WTC11 (cell line): ENCODE measurements around the gene GRB10. TPM values are rescaled to one million over a fixed set of nuclear protein-coding genes. Genes with fewer than 3 reads are reported as not detected.

ENCODE experiments used
- ATAC-seq: fragments of 200-7000 bp; cut with Tn5 transposase; 2 replicates; pipeline ENCODE4 v1.10.0; 2021; ENCODE audit warnings: mild to moderate bottlenecking, moderate library complexity
- CTCF ChIA-PET: fragments of 300-600 bp; sonication (Branson Sonifier 250); formaldehyde crosslinking; loops from one replicate; lab custom pipeline; 2021; ENCODE audit warnings: antibody characterized with exemption; lab: Charles Lee
- POLR2A ChIA-PET: fragments of 350-600 bp; sonication (Branson Sonifier 250); formaldehyde crosslinking; loops from one replicate; lab custom pipeline; 2021; ENCODE audit warnings: antibody characterized with exemption; lab: Charles Lee
- DNase-seq: peaks from one replicate; pipeline ENCODE4 v3.0.0; 2021; ENCODE audit warnings: low spot score
- H3K27ac Mint-ChIP-seq: 2 replicates; pipeline ENCODE4 v1.8.0; 2021; ENCODE audit warnings: mixed read lengths
- H3K27me3 Mint-ChIP-seq: 2 replicates; pipeline ENCODE4 v1.8.0; 2021; ENCODE audit warnings: low read depth, mild to moderate bottlenecking, moderate library complexity, mixed read lengths
- H3K36me3 Mint-ChIP-seq: 2 replicates; pipeline ENCODE4 v1.8.0; 2021; ENCODE audit warnings: mixed read lengths
- H3K4me1 Mint-ChIP-seq: 2 replicates; pipeline ENCODE4 v1.8.0; 2022; ENCODE audit warnings: mixed read lengths
- H3K4me3 Mint-ChIP-seq: 2 replicates; pipeline ENCODE4 v1.8.0; 2021; ENCODE audit warnings: mild to moderate bottlenecking, moderate library complexity, mixed read lengths
- H3K9me3 Mint-ChIP-seq: 2 replicates; pipeline ENCODE4 v1.8.0; 2021; ENCODE audit warnings: mixed read lengths
- AR ChIP-seq: fragments of 250-450 bp; sonication (Bioruptor Pico); IDR thresholded peaks from 2 replicates; pipeline ENCODE4 v1.9.0; 2021; ENCODE audit warnings: mild to moderate bottlenecking
- ATF3 ChIP-seq: sonication (generic); formaldehyde crosslinking; conservative IDR thresholded peaks from 2 replicates; pipeline ENCODE4 v1.8.1; 2022; ENCODE audit warnings: mild to moderate bottlenecking, missing genetic modification reagents
- CREM ChIP-seq: sonication (generic); formaldehyde crosslinking; IDR thresholded peaks from 2 replicates; pipeline ENCODE4 v1.8.1; 2022; ENCODE audit warnings: mild to moderate bottlenecking, missing genetic modification reagents, moderate library complexity
- CTCF ChIP-seq: fragments of 200-600 bp; IDR thresholded peaks from 2 replicates; pipeline ENCODE4 v1.8.0; 2022; ENCODE audit warnings: antibody characterized with exemption
- E2F1 ChIP-seq: sonication (generic); formaldehyde crosslinking; IDR thresholded peaks from 2 replicates; pipeline ENCODE4 v1.8.0; 2022; ENCODE audit warnings: mild to moderate bottlenecking, missing genetic modification reagents
- E2F5 ChIP-seq: sonication (generic); formaldehyde crosslinking; IDR thresholded peaks from 2 replicates; pipeline ENCODE4 v1.8.1; 2022; ENCODE audit warnings: mild to moderate bottlenecking, moderate library complexity, missing genetic modification reagents
- ELF4 ChIP-seq: sonication (generic); formaldehyde crosslinking; IDR thresholded peaks from 2 replicates; pipeline ENCODE4 v1.8.1; 2022; ENCODE audit warnings: low read depth, mild to moderate bottlenecking, moderate library complexity, missing genetic modification reagents
- ETV6 ChIP-seq: sonication (generic); formaldehyde crosslinking; IDR thresholded peaks from 2 replicates; pipeline ENCODE4 v1.8.1; 2022; ENCODE audit warnings: mild to moderate bottlenecking, missing genetic modification reagents
- FOXP1 ChIP-seq: sonication (generic); formaldehyde crosslinking; IDR thresholded peaks from 2 replicates; pipeline ENCODE4 v1.8.0; 2022; ENCODE audit warnings: missing genetic modification reagents, mild to moderate bottlenecking, moderate library complexity, borderline replicate concordance
- GTF2I ChIP-seq: fragments of 250-450 bp; sonication (Bioruptor Pico); conservative IDR thresholded peaks from 2 replicates; pipeline ENCODE4 v1.4.0; 2021; ENCODE audit warnings: mild to moderate bottlenecking
- IRF1 ChIP-seq: sonication (generic); formaldehyde crosslinking; IDR thresholded peaks from 2 replicates; pipeline ENCODE4 v1.8.0; 2023; ENCODE audit warnings: missing genetic modification reagents
- MLX ChIP-seq: sonication (generic); formaldehyde crosslinking; IDR thresholded peaks from 2 replicates; pipeline ENCODE4 v1.8.1; 2023; ENCODE audit warnings: mild to moderate bottlenecking, missing genetic modification reagents, moderate library complexity
- NFYB ChIP-seq: sonication (generic); formaldehyde crosslinking; conservative IDR thresholded peaks from 2 replicates; pipeline ENCODE4 v1.8.0; 2022; ENCODE audit warnings: low read depth, missing genetic modification reagents
- NR3C1 ChIP-seq: sonication (generic); formaldehyde crosslinking; conservative IDR thresholded peaks from 2 replicates; pipeline ENCODE4 v1.8.1; 2023; ENCODE audit warnings: low read depth, mild to moderate bottlenecking, missing genetic modification reagents
- SMAD3 ChIP-seq: sonication (generic); formaldehyde crosslinking; IDR thresholded peaks from 2 replicates; pipeline ENCODE4 v1.8.0; 2022; ENCODE audit warnings: missing genetic modification reagents, mild to moderate bottlenecking, borderline replicate concordance
- TEAD4 ChIP-seq: sonication (generic); formaldehyde crosslinking; IDR thresholded peaks from 2 replicates; pipeline ENCODE4 v1.8.0; 2022; ENCODE audit warnings: mild to moderate bottlenecking, missing genetic modification reagents
- ZNF263 ChIP-seq: sonication (generic); formaldehyde crosslinking; IDR thresholded peaks from 2 replicates; pipeline ENCODE4 v1.8.1; 2022; ENCODE audit warnings: low read depth, mild to moderate bottlenecking, moderate library complexity, missing genetic modification reagents
- ZSCAN18 ChIP-seq: fragments of 250-450 bp; sonication (Bioruptor Pico); IDR thresholded peaks from 2 replicates; pipeline ENCODE4 v2.1.2; 2022; ENCODE audit warnings: mild to moderate bottlenecking, moderate library complexity
- total RNA-seq: library from RNA; stranded (reverse); gene quantifications from 3 replicates; pipeline ENCODE4 v1.2.3, GENCODE V29; 2021

The GRB10 gene
- total RNA-seq, 1 experiment from 2014 or later = 103 TPM

- TF ChIP-seq AR (no peak), ETV6 (CRISPR knock-in tag) (no peak), ZNF263 (no peak), E2F1 (CRISPR knock-in tag) (no peak), ATF3 (no peak)
Observed at GRCh38 chr7:50721661-50722259, 60.9 kb downstream of the GRB10 start (continued).

- H3K9me3 Mint-ChIP-seq = no peaks in the 10 kb centered on the region
- CTCF ChIA-PET = no interaction called here
- peaks cover 42% of the 10 kb centered on the region for H3K4me1 Mint-ChIP-seq
- POLR2A ChIA-PET = no interaction called here
- TF ChIP-seq TEAD4 (CRISPR knock-in tag) = no peak
- no peak for TF ChIP-seq GTF2I
- no peak for TF ChIP-seq FOXP1
- ATAC-seq (peak; percentile 9; the same call in 1 of the 2 replicates), DNase-seq (no peak)
- no peaks in the 10 kb centered on the region for H3K27me3 Mint-ChIP-seq
- no peak overlapping the region for H3K4me3 Mint-ChIP-seq
- H3K27ac Mint-ChIP-seq = 0 out of 2 replicates have a peak overlapping the region, but pooled peaks have one; percentile 7
- no peaks in the 10 kb centered on the region for H3K36me3 Mint-ChIP-seq
Observed at GRCh38 chr7:50721160-50721559, 61.5 kb downstream of the GRB10 start.

- DNase-seq (no peak), ATAC-seq (no peak)
- H3K4me1 Mint-ChIP-seq = peaks cover 36% of the 10 kb centered on the region
- ChIA-PET CTCF (interaction anchor here (1.2 kb wide), 1 partner anchor 11 kb away, joined by 3 read pairs; no protein-coding TSS in a partner anchor), POLR2A (no interaction called here)
- H3K9me3 Mint-ChIP-seq = no peaks in the 10 kb centered on the region
- H3K4me3 Mint-ChIP-seq = no peak overlapping the region
- H3K27ac Mint-ChIP-seq = no peak overlapping the region
- TF ChIP-seq MLX (CRISPR knock-in tag) (no peak), CREM (CRISPR knock-in tag) (no peak), NFYB (CRISPR knock-in tag) (no peak)
- H3K36me3 Mint-ChIP-seq = no peaks in the 10 kb centered on the region; the same call in 1 of the 2 replicates
- no peaks in the 10 kb centered on the region for H3K27me3 Mint-ChIP-seq
Observed at GRCh38 chr7:50720295-50720694, 62.4 kb downstream of the GRB10 start.

GRCh38 chr7:50718876-50719275 lies 63.8 kb downstream of the GRB10 start:
- Mint-ChIP-seq H3K4me1 (peaks cover 27% of the 10 kb centered on the region), H3K9me3 (peaks cover 3% of the 10 kb centered on the region; the same call in 1 of the 2 replicates), H3K36me3 (no peaks in the 10 kb centered on the region; the same call in 1 of the 2 replicates), H3K27me3 (no peaks in the 10 kb centered on the region), H3K27ac (peak overlapping the region; percentile 62), H3K4me3 (no peak overlapping the region)
- ATAC-seq (no peak), DNase-seq (no peak)
- POLR2A ChIA-PET = interaction anchor here (0.8 kb wide), 1 partner anchor 73 kb away, joined by 3 read pairs; no protein-coding TSS in a partner anchor
- CTCF ChIA-PET = interaction anchor here (2.2 kb wide), 1 partner anchor 15 kb away, joined by 6 read pairs; no protein-coding TSS in a partner anchor
- TF ChIP-seq ELF4 (CRISPR knock-in tag) (no peak), NR3C1 (CRISPR knock-in tag) (no peak), E2F5 (CRISPR knock-in tag) (no peak), SMAD3 (no peak), IRF1 (CRISPR knock-in tag) (no peak), ZSCAN18 (no peak), CTCF (no peak)
